GM19324 (cell line): ENCODE results near the gene VWDE.
"Not testable (repeated sequence)": the region's sequence is repeated elsewhere in the genome, so short reads cannot be mapped to it uniquely, and the experiment has no call there.

ENCODE experiments used
- ATAC-seq: cut with Tn5 transposase; IDR thresholded peaks from one replicate; pipeline ENCODE4 v1.9.1; 2021; ENCODE audit warnings: mild to moderate bottlenecking, moderate library complexity; ENCODE audit not compliant: unreplicated experiment, low FRiP score

The VWDE gene

GRCh38 chr7:12403287-12404181 is at the start of gene VWDE:
Gene VWDE, minus strand, starts transcription at chr7:12403865. Its CDS starts 149 bp downstream, at chr7:12403716.
- no peak for ATAC-seq

- ATAC-seq = not testable (repeated sequence)
Measured at GRCh38 chr7:12453136-12453535, 49.5 kb upstream of the VWDE start.

- no peak for ATAC-seq
Measured at GRCh38 chr7:12450615-12451014, 47.0 kb upstream of the VWDE start.

GRCh38 chr7:12444785-12445184 is 41.1 kb upstream of the VWDE start:
- no peak for ATAC-seq

GRCh38 chr7:12440229-12440628 is 36.6 kb upstream of the VWDE start:
- no peak for ATAC-seq

- no peak for ATAC-seq
Measured at GRCh38 chr7:12436896-12437535, 33.4 kb upstream of the VWDE start.

GRCh38 chr7:12436126-12436525 is 32.5 kb upstream of the VWDE start:
- no peak for ATAC-seq

- ATAC-seq = no peak
Measured at GRCh38 chr7:12434012-12434642, 30.5 kb upstream of the VWDE start.

GRCh38 chr7:12431886-12432556 is 28.4 kb upstream of the VWDE start:
- no peak for ATAC-seq

GRCh38 chr7:12425311-12425710 is 21.6 kb upstream of the VWDE start:
- ATAC-seq = no peak

- no peak for ATAC-seq
Measured at GRCh38 chr7:12423997-12424745, 20.5 kb upstream of the VWDE start.

- no peak for ATAC-seq
Measured at GRCh38 chr7:12423355-12423996, 19.8 kb upstream of the VWDE start.

- ATAC-seq = no peak
Measured at GRCh38 chr7:12422554-12423320, 19.1 kb upstream of the VWDE start.

GRCh38 chr7:12418452-12418851 is 14.8 kb upstream of the VWDE start:
- no peak for ATAC-seq

- ATAC-seq = no peak
Measured at GRCh38 chr7:12415072-12415471, 11.4 kb upstream of the VWDE start.

- ATAC-seq = no peak
Measured at GRCh38 chr7:12412407-12412806, 8.7 kb upstream of the VWDE start.

GRCh38 chr7:12410523-12410922 is 6.9 kb upstream of the VWDE start:
- no peak for ATAC-seq

- no peak for ATAC-seq
Measured at GRCh38 chr7:12409097-12409711, 5.5 kb upstream of the VWDE start.
